Ectodermal cell (in vitro differentiated cells): ENCODE data around the gene JAKMIP3.

Experiments used
- H3K27ac ChIP-seq: 2 replicates; pipeline ENCODE4 v1.7.0; 2013; ENCODE audit warnings: mild to moderate bottlenecking, low read depth, low read length; ENCODE audit not compliant: insufficient read depth, poor library complexity, severe bottlenecking
- H3K27me3 ChIP-seq: 2 replicates; pipeline ENCODE4 v1.7.0; 2013; ENCODE audit warnings: mild to moderate bottlenecking, low read length; ENCODE audit not compliant: insufficient read depth, control insufficient read depth, poor library complexity, severe bottlenecking
- H3K36me3 ChIP-seq: one replicate; pipeline ENCODE4 v1.7.0; 2013; ENCODE audit warnings: low read length; ENCODE audit not compliant: control insufficient read depth, insufficient read depth
- H3K4me1 ChIP-seq: one replicate; pipeline ENCODE4 v1.7.0; 2013; ENCODE audit warnings: low read length; ENCODE audit not compliant: control insufficient read depth, insufficient read depth
- H3K4me3 ChIP-seq: 2 replicates; pipeline ENCODE4 v1.7.0; 2013; ENCODE audit warnings: low read depth, low read length, control low read depth; ENCODE audit not compliant: insufficient read depth
- H3K9me3 ChIP-seq: 2 replicates; pipeline ENCODE4 v1.7.0; 2013; ENCODE audit warnings: mild to moderate bottlenecking, low read length, moderate library complexity; ENCODE audit not compliant: control insufficient read depth
- WGBS, 2 experiments: methylation state at CpG; one replicate each; pipeline ENCODE4 v1.1.7; 2013; ENCODE audit warnings: missing lambda C conversion rate in 2 of 2; 5-methylcytosine and 5-hydroxymethylcytosine counted together

JAKMIP3 gene

GRCh38 chr10:132043861-132044695, 21.7 kb upstream of the JAKMIP3 start:
- Histone ChIP-seq H3K9me3 (no peaks in the 10 kb centered on the region), H3K4me1 (peaks cover 4% of the 10 kb centered on the region), H3K27ac (no peak overlapping the region), H3K27me3 (no peaks in the 10 kb centered on the region), H3K4me3 (no peak overlapping the region), H3K36me3 (no peaks in the 10 kb centered on the region)
- 67 to 70% methylated on average over 22 of the region's 22 CpGs for WGBS, 2 experiments

DNA sequence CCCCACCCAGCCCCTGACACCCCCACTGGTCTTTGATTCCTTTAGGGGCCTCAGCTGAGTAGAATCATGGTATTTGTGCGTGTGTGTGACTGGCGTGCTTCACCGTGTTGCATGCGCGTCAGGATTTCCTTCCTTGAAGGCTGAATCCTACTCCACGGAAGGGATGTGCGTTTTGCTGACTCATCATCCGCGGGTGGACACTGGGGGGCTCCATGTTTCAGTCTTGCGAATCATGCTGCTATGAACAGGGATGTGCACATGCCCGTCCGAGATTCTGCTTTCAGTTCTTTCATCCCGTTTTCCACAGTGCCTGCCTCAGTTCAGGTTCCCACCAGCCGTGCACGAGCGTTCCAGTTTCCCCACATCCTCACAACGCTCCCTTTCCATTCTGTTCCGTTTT, 20.9 kb upstream of the JAKMIP3 start:
- H3K4me1 ChIP-seq: peaks cover 4% of the 10 kb centered on the region
- no peaks in the 10 kb centered on the region for H3K27me3 ChIP-seq
- no peak overlapping the region for H3K4me3 ChIP-seq
- no peaks in the 10 kb centered on the region for H3K9me3 ChIP-seq
- no peak overlapping the region for H3K27ac ChIP-seq
- H3K36me3 ChIP-seq: no peaks in the 10 kb centered on the region
- WGBS, 2 experiments: 92 to 96% methylated on average over 18 of the region's 18 CpGs

DNA sequence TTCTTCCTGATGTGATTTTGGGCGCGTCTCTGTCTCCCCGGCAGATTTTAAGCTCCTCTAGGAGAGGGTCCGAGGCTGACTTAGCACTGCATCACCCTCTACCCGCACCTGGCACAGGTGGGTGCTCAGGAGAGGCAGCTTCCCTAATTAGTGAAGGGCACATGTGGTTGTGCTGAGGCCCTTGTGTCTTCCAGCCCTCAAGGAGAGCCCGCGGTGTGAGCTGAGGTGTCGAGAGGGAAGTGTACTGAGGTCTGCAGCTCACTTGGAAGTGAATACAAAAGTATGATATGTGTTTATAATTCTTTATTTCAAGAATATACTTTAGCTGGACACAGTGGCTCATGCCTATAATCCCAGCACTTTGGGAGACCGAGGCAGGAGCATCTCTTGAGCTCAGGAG, 20.4 kb upstream of the JAKMIP3 start:
- no peak overlapping the region for H3K27ac ChIP-seq
- H3K27me3 ChIP-seq: no peaks in the 10 kb centered on the region
- H3K4me1 ChIP-seq: no peaks in the 10 kb centered on the region
- H3K9me3 ChIP-seq: no peaks in the 10 kb centered on the region
- WGBS, 2 experiments: 91 to 94% methylated on average over 9 of the region's 9 CpGs
- no peaks in the 10 kb centered on the region for H3K36me3 ChIP-seq
- H3K4me3 ChIP-seq: no peak overlapping the region

DNA sequence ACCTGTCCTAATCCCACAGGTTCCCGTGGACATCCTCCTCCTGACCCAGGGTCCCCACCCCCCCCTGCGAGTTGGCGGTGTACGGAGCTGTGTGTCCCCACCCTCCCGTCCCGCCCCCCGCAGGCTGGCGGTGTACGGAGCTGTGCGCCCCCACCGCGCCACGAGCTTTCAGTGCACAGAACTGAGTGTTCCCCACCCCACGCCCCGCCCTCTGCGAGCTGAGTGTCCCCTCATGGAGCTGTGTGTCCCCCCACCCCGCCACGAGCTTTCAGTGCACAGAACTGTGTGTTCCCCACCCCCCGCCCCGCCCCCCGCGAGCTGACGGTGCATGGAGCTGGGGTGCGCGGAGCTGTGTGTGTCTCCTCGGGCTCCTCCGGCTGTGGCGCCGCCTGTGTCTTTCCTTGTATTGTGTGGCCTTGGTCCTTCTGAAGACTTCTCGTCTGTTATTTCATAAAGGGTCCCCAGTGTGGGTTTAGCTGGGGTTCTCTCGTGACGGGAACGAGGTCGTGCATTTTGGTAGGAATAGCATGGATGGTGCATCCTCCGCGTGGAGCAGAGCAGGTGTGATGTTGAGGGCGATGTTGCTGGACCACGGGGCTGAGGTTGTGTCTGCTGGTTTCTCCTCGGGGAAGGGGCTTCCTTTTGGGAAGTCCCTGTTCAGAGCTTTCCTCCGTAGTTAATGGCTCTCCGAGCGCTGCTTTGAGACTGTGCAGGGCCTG, 18.0 kb upstream of the JAKMIP3 start:
- Histone ChIP-seq H3K9me3 (no peaks in the 10 kb centered on the region), H3K4me3 (no peak overlapping the region), H3K27ac (no peak overlapping the region), H3K36me3 (no peaks in the 10 kb centered on the region), H3K27me3 (no peaks in the 10 kb centered on the region), H3K4me1 (no peaks in the 10 kb centered on the region)
- WGBS, 2 experiments: 93 to 94% methylated on average over 39 to 42 of the region's 42 CpGs

DNA sequence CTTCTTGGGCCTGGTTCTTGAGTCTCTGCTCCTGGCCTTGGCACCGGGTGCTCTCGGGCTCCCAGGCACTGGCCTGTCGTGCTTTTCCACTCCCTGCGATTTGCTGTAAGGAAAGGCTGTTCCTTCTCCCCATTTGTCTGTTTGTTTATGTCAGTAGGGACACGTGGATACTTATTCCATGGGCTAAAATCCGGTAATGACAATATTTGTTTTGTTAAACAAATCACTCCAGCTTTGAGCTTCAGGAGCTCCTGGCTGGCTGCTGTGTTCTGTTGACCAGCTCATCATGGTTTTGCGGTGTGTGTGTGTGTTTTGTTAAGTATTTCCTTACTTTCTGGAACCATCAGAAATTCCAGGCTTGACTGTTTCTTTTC, 17.5 kb upstream of the JAKMIP3 start:
- Histone ChIP-seq H3K36me3 (no peaks in the 10 kb centered on the region), H3K4me1 (no peaks in the 10 kb centered on the region), H3K27ac (no peak overlapping the region), H3K4me3 (no peak overlapping the region), H3K27me3 (no peaks in the 10 kb centered on the region), H3K9me3 (no peaks in the 10 kb centered on the region)
- 87 to 88% methylated on average over 6 to 7 of the region's 7 CpGs for WGBS, 2 experiments

DNA sequence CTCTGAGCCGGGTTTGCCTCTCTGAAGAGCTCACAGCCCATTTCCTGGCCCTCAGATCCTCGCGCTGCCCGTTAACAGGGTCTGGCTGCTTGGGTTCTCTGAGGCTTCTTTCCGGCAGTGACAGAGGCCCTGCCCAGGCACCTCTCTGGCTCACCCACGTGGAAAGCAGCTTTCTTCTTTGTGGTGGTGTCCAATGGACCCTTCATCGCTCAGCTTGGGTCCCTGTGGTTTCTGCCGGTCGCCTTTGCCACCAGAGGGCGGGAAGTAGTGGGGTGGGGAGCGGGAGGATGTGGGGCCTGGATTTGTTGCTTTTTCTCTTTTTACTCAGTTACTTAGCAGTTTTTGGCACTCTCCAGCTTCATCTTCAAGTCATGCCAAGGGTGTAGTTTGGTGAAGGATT, 15.6 kb upstream of the JAKMIP3 start:
- no peaks in the 10 kb centered on the region for H3K27me3 ChIP-seq
- no peak overlapping the region for H3K27ac ChIP-seq
- no peak overlapping the region for H3K4me3 ChIP-seq
- no peaks in the 10 kb centered on the region for H3K36me3 ChIP-seq
- H3K4me1 ChIP-seq: no peaks in the 10 kb centered on the region
- 76 to 83% methylated on average over 11 of the region's 11 CpGs for WGBS, 2 experiments
- H3K9me3 ChIP-seq: no peaks in the 10 kb centered on the region

- Histone ChIP-seq H3K9me3 (no peaks in the 10 kb centered on the region), H3K4me1 (no peaks in the 10 kb centered on the region), H3K36me3 (no peaks in the 10 kb centered on the region), H3K4me3 (no peak overlapping the region), H3K27me3 (no peaks in the 10 kb centered on the region), H3K27ac (no peak overlapping the region)
- WGBS, 2 experiments: 88 to 97% methylated on average over 1 of the region's 1 CpG
These were observed 13.6 kb upstream of the JAKMIP3 start for GRCh38 chr10:132052124-132052523.

DNA sequence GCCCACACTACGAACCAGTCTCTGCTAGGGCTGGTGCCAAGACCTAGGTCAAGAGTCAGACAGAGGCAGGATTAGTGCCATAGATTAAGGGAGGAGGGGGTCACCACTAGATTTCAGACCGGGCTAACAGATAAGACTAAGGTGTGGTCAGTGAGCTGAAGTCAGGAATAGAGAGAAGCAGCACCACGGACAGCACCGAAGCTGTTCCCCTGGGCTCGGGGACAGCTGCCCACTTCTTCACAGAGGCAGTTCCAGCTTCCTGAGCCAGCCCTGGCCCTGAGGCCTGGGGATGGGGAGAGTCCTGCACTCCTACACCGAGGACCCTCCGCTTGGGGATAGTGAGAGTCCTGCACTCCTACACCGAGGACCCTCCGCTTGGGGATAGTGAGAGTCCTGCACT, 11.2 kb upstream of the JAKMIP3 start:
- 52 to 58% methylated on average over 9 of the region's 9 CpGs for WGBS, 2 experiments
- H3K27me3 ChIP-seq: no peaks in the 10 kb centered on the region
- H3K4me3 ChIP-seq: no peak overlapping the region
- H3K9me3 ChIP-seq: no peaks in the 10 kb centered on the region
- H3K36me3 ChIP-seq: no peaks in the 10 kb centered on the region
- no peaks in the 10 kb centered on the region for H3K4me1 ChIP-seq
- H3K27ac ChIP-seq: no peak overlapping the region

DNA sequence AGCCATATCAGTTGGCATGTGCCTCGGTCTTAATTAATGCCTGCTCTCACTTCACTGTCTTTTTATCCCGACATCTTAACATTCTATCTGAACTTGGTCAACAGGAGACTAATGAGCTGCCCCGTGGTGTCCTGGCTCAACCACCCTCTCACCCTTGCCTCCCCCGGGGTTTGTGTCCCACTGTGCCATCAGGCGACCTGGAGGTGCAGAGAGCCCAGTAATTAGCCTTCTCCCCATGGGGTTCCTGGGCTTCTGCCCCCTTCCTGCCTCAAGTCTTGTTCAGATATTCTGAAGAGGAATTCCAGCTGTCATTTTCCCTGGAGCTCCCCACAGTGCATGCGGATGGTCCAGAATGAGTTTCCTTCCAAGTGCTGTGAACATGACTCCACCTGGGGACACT, 10.1 kb upstream of the JAKMIP3 start:
- 80 to 86% methylated on average over 6 of the region's 6 CpGs for WGBS, 2 experiments
- H3K36me3 ChIP-seq: no peaks in the 10 kb centered on the region
- H3K9me3 ChIP-seq: no peaks in the 10 kb centered on the region
- no peak overlapping the region for H3K4me3 ChIP-seq
- H3K27ac ChIP-seq: no peak overlapping the region
- no peaks in the 10 kb centered on the region for H3K27me3 ChIP-seq
- no peaks in the 10 kb centered on the region for H3K4me1 ChIP-seq

GRCh38 chr10:132056663-132057062, 9.1 kb upstream of the JAKMIP3 start:
- Histone ChIP-seq H3K27me3 (no peaks in the 10 kb centered on the region), H3K4me3 (no peak overlapping the region), H3K9me3 (no peaks in the 10 kb centered on the region), H3K4me1 (no peaks in the 10 kb centered on the region), H3K36me3 (no peaks in the 10 kb centered on the region), H3K27ac (no peak overlapping the region)
- 95% methylated on average over 9 of the region's 9 CpGs for WGBS, 2 experiments
